HepG2 (cell line): ENCODE measurements around the gene DNAH9. TPM values are rescaled to one million over a fixed set of nuclear protein-coding genes. Genes with fewer than 3 reads are reported as not detected.
A peak's percentile ranks its signal among the peaks of the same experiment; 100 is the strongest.

Experiments used
- CAMTA2 ChIP-seq: sonication (generic); formaldehyde crosslinking; IDR thresholded peaks from 2 replicates; pipeline ENCODE4 v1.4.0; 2020; ENCODE audit warnings: mild to moderate bottlenecking, missing genetic modification reagents, borderline replicate concordance
- CENPT ChIP-seq: sonication (generic); formaldehyde crosslinking; IDR thresholded peaks from 2 replicates; pipeline ENCODE4 v1.8.0; 2022; ENCODE audit warnings: low read depth, mild to moderate bottlenecking, moderate library complexity, missing genetic modification reagents
- CREB1 ChIP-seq, 2 experiments: fragments of 450-650 bp in 1 of 2; IDR thresholded peaks; 2 replicates each; pipeline ENCODE4 v1.6.1; 2016 to 2017; ENCODE audit warnings: control low read depth in 1 of 2, mild to moderate bottlenecking in 1 of 2, missing compliant biosample characterization in 1 of 2, missing genetic modification characterization in 1 of 2
- EZH2 ChIP-seq: conservative IDR thresholded peaks from 2 replicates; pipeline ENCODE4 v1.6.1; 2012; ENCODE audit warnings: mild to moderate bottlenecking, low read depth, low read length, moderate library complexity
- HNRNPK ChIP-seq: fragments of 200-400 bp; formaldehyde crosslinking; IDR thresholded peaks from 2 replicates; pipeline ENCODE4 v1.6.1; 2018; ENCODE audit warnings: low read length, low read depth, moderate library complexity, mild to moderate bottlenecking; ENCODE audit not compliant: poor library complexity, severe bottlenecking
- KDM4B ChIP-seq: sonication (generic); formaldehyde crosslinking; IDR thresholded peaks from 2 replicates; pipeline ENCODE4 v1.4.0; 2020; ENCODE audit warnings: missing genetic modification reagents
- KLF11 ChIP-seq: IDR thresholded peaks from 2 replicates; pipeline ENCODE4 v1.6.1; 2016; ENCODE audit warnings: missing compliant biosample characterization
- MBD4 ChIP-seq: IDR thresholded peaks from 2 replicates; pipeline ENCODE4 v1.6.1; 2012; ENCODE audit warnings: low read length, inconsistent platforms, borderline replicate concordance
- NFKB2 ChIP-seq: sonication (generic); formaldehyde crosslinking; IDR thresholded peaks from 2 replicates; pipeline ENCODE4 v1.4.0; 2020; ENCODE audit warnings: missing genetic modification reagents, borderline replicate concordance
- NONO ChIP-seq, 2 experiments: fragments of 450-650 bp in 1 of 2; sonication (generic) in 1 of 2; formaldehyde crosslinking in 1 of 2; IDR thresholded peaks in 1 of 2; conservative IDR thresholded peaks in 1 of 2; 2 replicates each; pipeline versions ENCODE4 v1.6.1 to v1.8.0; 2017 to 2022; ENCODE audit warnings: mild to moderate bottlenecking in 1 of 2, missing genetic modification reagents in 1 of 2, moderate library complexity in 1 of 2
- SPEN ChIP-seq: sonication (generic); formaldehyde crosslinking; IDR thresholded peaks from 2 replicates; pipeline ENCODE4 v1.5.1; 2020; ENCODE audit warnings: low read depth, mild to moderate bottlenecking, missing genetic modification reagents
- STAG1 ChIP-seq: sonication (generic); formaldehyde crosslinking; IDR thresholded peaks from 2 replicates; pipeline ENCODE4 v1.4.0; 2020; ENCODE audit warnings: missing genetic modification reagents
- TAF1 ChIP-seq: sonication (generic); formaldehyde crosslinking; IDR thresholded peaks from 2 replicates; pipeline ENCODE4 v1.4.0; 2020; ENCODE audit warnings: missing genetic modification reagents
- TGIF2 ChIP-seq: IDR thresholded peaks from 2 replicates; pipeline ENCODE4 v1.6.1; 2016; ENCODE audit warnings: control low read depth, missing compliant biosample characterization
- TOE1 ChIP-seq: sonication (generic); formaldehyde crosslinking; IDR thresholded peaks from 2 replicates; pipeline ENCODE4 v1.4.0; 2020; ENCODE audit warnings: mild to moderate bottlenecking, missing genetic modification reagents
- ZMAT3 ChIP-seq: sonication (generic); formaldehyde crosslinking; conservative IDR thresholded peaks from 2 replicates; pipeline ENCODE4 v1.7.0; 2021; ENCODE audit warnings: missing genetic modification reagents
- ZNF282 ChIP-seq: fragments of 450-650 bp; IDR thresholded peaks from 2 replicates; pipeline ENCODE4 v1.6.1; 2018; ENCODE audit not compliant: partially characterized antibody
- ZNF652 ChIP-seq: IDR thresholded peaks from 2 replicates; pipeline ENCODE4 v1.6.1; 2016; ENCODE audit warnings: low read depth, borderline replicate concordance
- ZNF775 ChIP-seq: sonication (generic); formaldehyde crosslinking; IDR thresholded peaks from 2 replicates; pipeline ENCODE4 v1.4.0; 2020; ENCODE audit warnings: missing genetic modification reagents, mild to moderate bottlenecking, moderate library complexity, borderline replicate concordance
- polyA plus RNA-seq, 8 experiments: library from polyadenylated mRNA; depleted of rRNA in 3 of 8; stranded (reverse) in 7 of 8; unstranded in 1 of 8; fragments of >200 nt; fragmentation: Illumina TruSeq in 4 of 8; extraction: Trizol in 4 of 8; gene quantifications; 2 replicates each; pipeline versions ENCODE4 v1.2.1 to v1.2.3, GENCODE V29; 2011 to 2016; ENCODE audit warnings: low read depth in 4 of 8, missing spikeins in 1 of 8, mixed read lengths in 1 of 8; ENCODE audit not compliant: insufficient read depth in 1 of 8
- total RNA-seq, 5 experiments: library from RNA; depleted of rRNA; stranded (reverse); fragments of >200 nt; fragmentation: Illumina TruSeq; extraction: Trizol; gene quantifications; 2 replicates each; pipeline ENCODE4 v1.2.3, GENCODE V29; 2016; ENCODE audit warnings: low read depth in 1 of 5
- TF ChIP-seq, protein P1 (sequence below): sonication (generic); formaldehyde crosslinking; IDR thresholded peaks from 2 replicates; pipeline ENCODE4 v1.8.0; 2022; ENCODE audit warnings: mild to moderate bottlenecking, missing genetic modification reagents, borderline replicate concordance
- TF ChIP-seq, protein P2 (sequence below): sonication (generic); formaldehyde crosslinking; IDR thresholded peaks from 2 replicates; pipeline ENCODE4 v1.4.0; 2020; ENCODE audit warnings: mild to moderate bottlenecking, missing genetic modification reagents

The DNAH9 gene
- total and polyA plus RNA-seq, 2 of the 13 experiments (the other 11 are each of a cell fraction or from before 2014, with no cell fraction given), result not detected

DNA sequence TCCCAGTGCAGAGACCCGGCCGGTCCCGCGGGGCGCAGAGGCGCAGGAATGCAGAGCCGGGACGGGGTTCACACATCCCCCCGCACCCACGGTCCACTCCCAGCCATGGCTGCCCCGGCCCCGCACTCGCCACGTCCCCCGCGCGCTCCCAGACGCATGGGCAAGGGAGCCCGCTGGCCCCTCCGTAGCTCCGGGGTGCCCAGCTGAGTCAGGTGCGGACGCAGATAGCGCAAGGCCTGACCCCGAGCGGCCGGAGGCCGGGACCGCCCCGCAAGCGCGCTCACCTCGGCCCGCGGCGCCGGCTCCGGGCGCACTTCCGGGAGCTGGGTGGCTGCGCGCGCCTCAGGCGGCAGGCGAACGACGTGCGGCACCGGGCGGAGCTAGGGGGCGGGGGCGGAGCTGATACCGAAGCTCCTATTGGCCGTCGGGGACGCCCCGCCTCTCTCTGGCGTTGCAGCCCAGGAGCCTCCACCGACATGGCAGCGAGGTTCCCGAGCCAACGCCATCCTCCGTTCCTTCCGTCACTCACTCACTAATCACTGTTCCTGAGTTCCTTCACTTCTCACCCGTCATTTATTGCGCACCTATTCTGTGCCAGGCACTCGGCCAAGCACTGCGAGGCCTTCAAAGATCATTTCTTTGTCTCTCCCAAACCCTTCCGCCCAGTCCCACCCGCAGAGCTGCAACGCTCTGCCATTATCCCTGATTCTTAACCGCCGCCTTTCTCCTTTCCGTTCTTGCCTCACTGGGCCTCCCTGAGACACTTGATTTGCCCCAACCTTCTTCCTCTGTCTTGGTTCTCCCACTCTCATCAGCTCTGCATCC lies 399.1 kb downstream of the DNAH9 start, which contains the start of gene ZNF18 (continued):
- TF ChIP-seq, protein P1, sequence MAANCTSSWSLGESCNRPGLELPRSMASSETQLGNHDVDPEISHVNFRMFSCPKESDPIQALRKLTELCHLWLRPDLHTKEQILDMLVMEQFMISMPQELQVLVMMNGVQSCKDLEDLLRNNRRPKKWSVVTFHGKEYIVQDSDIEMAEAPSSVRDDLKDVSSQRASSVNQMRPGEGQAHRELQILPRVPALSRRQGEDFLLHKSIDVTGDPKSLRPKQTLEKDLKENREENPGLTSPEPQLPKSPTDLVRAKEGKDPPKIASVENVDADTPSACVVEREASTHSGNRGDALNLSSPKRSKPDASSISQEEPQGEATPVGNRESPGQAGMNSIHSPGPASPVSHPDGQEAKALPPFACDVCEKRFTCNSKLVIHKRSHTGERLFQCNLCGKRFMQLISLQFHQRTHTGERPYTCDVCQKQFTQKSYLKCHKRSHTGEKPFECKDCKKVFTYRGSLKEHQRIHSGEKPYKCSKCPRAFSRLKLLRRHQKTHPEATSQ (CRISPR knock-in tag), result no peak
- TF ChIP-seq TAF1 (peak; percentile 87), EZH2 (no peak), KLF11 (CRISPR knock-in tag) (no peak), HNRNPK (no peak), ZMAT3 (CRISPR knock-in tag) (peak; percentile 76; the same call in 1 of the 2 replicates), NONO (IDR thresholded peaks at IDR 0.05) (no peak), NONO (CRISPR knock-in tag; conservative IDR thresholded peaks at IDR 0.05) (peak; percentile 85), MBD4 (no peak), CAMTA2 (CRISPR knock-in tag) (0 out of 2 replicates have a peak, but pooled peaks have one; percentile 6), NFKB2 (0 out of 2 replicates have a peak, but pooled peaks have one; percentile 8), CREB1 (IDR thresholded peaks at IDR 0.05) (no peak; the same call in 1 of the 2 replicates), CREB1 (CRISPR knock-in tag; IDR thresholded peaks at IDR 0.05) (no peak), ZNF775 (CRISPR knock-in tag) (no peak), KDM4B (CRISPR knock-in tag) (no peak; the same call in 1 of the 2 replicates), STAG1 (CRISPR knock-in tag) (peak; percentile 13; the same call in 1 of the 2 replicates), ZNF282 (no peak), TGIF2 (CRISPR knock-in tag) (no peak), ZNF652 (CRISPR knock-in tag) (no peak), SPEN (peak; percentile 58; the same call in 1 of the 2 replicates), CENPT (CRISPR knock-in tag) (no peak), TOE1 (CRISPR knock-in tag) (no peak)
- TF ChIP-seq, protein P2, sequence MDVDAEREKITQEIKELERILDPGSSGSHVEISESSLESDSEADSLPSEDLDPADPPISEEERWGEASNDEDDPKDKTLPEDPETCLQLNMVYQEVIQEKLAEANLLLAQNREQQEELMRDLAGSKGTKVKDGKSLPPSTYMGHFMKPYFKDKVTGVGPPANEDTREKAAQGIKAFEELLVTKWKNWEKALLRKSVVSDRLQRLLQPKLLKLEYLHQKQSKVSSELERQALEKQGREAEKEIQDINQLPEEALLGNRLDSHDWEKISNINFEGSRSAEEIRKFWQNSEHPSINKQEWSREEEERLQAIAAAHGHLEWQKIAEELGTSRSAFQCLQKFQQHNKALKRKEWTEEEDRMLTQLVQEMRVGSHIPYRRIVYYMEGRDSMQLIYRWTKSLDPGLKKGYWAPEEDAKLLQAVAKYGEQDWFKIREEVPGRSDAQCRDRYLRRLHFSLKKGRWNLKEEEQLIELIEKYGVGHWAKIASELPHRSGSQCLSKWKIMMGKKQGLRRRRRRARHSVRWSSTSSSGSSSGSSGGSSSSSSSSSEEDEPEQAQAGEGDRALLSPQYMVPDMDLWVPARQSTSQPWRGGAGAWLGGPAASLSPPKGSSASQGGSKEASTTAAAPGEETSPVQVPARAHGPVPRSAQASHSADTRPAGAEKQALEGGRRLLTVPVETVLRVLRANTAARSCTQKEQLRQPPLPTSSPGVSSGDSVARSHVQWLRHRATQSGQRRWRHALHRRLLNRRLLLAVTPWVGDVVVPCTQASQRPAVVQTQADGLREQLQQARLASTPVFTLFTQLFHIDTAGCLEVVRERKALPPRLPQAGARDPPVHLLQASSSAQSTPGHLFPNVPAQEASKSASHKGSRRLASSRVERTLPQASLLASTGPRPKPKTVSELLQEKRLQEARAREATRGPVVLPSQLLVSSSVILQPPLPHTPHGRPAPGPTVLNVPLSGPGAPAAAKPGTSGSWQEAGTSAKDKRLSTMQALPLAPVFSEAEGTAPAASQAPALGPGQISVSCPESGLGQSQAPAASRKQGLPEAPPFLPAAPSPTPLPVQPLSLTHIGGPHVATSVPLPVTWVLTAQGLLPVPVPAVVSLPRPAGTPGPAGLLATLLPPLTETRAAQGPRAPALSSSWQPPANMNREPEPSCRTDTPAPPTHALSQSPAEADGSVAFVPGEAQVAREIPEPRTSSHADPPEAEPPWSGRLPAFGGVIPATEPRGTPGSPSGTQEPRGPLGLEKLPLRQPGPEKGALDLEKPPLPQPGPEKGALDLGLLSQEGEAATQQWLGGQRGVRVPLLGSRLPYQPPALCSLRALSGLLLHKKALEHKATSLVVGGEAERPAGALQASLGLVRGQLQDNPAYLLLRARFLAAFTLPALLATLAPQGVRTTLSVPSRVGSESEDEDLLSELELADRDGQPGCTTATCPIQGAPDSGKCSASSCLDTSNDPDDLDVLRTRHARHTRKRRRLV, result no peak
